ENCODE measurements around the gene PIAS3.

GRCh38 chr1:145849356-145850160, 9.3 kb downstream of the PIAS3 start:
- no peak for TF ChIP-seq CTCF (IDR thresholded peaks at IDR 0.05; ENCODE audit: insufficient read depth, low read length)
- TF ChIP-seq POLR2AphosphoS5 (IDR thresholded peaks at IDR 0.05; ENCODE audit: low read depth) = no peak
- no peak for TF ChIP-seq SPI1 (IDR thresholded peaks at IDR 0.05; ENCODE audit: borderline replicate concordance, low read depth)
- TF ChIP-seq REST (IDR thresholded peaks at IDR 0.05; ENCODE audit: insufficient replicate concordance, low read depth) = no peak

All from HL-60 (cell line).